GM23248 (cell line): ENCODE results near the gene SPATA4.

Source experiments
- EZH2 ChIP-seq: fragments of 200-600 bp; sonication (generic); IDR thresholded peaks from 2 replicates; pipeline ENCODE4 v1.6.1; 2018; ENCODE audit warnings: antibody characterized with exemption, mild to moderate bottlenecking; ENCODE audit not compliant: insufficient read depth, poor library complexity, severe bottlenecking
- EZH2phosphoT487 ChIP-seq: fragments of 200-600 bp; sonication (generic); IDR thresholded peaks from 2 replicates; pipeline ENCODE4 v1.6.1; 2018; ENCODE audit warnings: antibody characterized with exemption, moderate library complexity, mild to moderate bottlenecking, low read depth; ENCODE audit not compliant: insufficient read depth

GRCh38 chr4:176142253-176142652 is 53.1 kb downstream of the SPATA4 start:
- TF ChIP-seq EZH2phosphoT487 (no peak), EZH2 (no peak)
